ENCODE results near the gene USB1. TPM values are rescaled to one million over a fixed set of nuclear protein-coding genes. Genes with fewer than 3 reads are reported as not detected.

The USB1 gene
- total and polyA plus RNA-seq, 7 experiments from 2014 or later: 26.8 to 50.8 (median 28.9) TPM

- H3K4me3 ChIP-seq (ENCODE audit: low read length): no peak overlapping the region
- POLR2A ChIA-PET: no interaction called here
- H3K27ac Mint-ChIP-seq: no peak overlapping the region
- no peak overlapping the region for H3K4me3 Mint-ChIP-seq
- peaks cover 0 to 2% (median 0%) of the 10 kb centered on the region in 7 donors for H3K4me1 Mint-ChIP-seq
- H3K9me3 ChIP-seq (ENCODE audit: control insufficient read depth in 2 of 3, low read length in 3 of 3): no peaks in the 10 kb centered on the region
- H3K27me3 ChIP-seq (ENCODE audit: control insufficient read depth in 2 of 2, insufficient read depth in 2 of 2, low read length in 2 of 2): no peaks in the 10 kb centered on the region
- H3K27ac ChIP-seq (ENCODE audit: low read depth, low read length): no peak overlapping the region
- no peaks in the 10 kb centered on the region for H3K4me1 ChIP-seq (ENCODE audit: control insufficient read depth in 2 of 2, insufficient read depth in 2 of 2, low read length in 2 of 2)
- peaks cover 0 to 4% (median 0%) of the 10 kb centered on the region in 11 donors for H3K9me3 Mint-ChIP-seq
- no peaks in the 10 kb centered on the region for H3K27me3 Mint-ChIP-seq
- CTCF ChIA-PET: no interaction called here
- intact Hi-C loops (cut with micrococcal nuclease): no loop called here
- no peak for DNase-seq
- no peaks in the 10 kb centered on the region for H3K36me3 ChIP-seq (ENCODE audit: control insufficient read depth in 2 of 3, insufficient read depth in 3 of 3, low read length in 3 of 3)
- ATAC-seq: no peak
- H3K36me3 Mint-ChIP-seq: no peaks in the 10 kb centered on the region
These were observed 69.4 kb downstream of the USB1 start for GRCh38 chr16:58070585-58070984.

Other genes starting within 250 kb of the USB1 start
- 1 to 10 TPM in 2 of 5 experiments, under 1 TPM in 2, not detected in 1; 0.73 to 9.2 (median 1.6) TPM for gene KIFC3, start 198.9 kb upstream of the USB1 start, total RNA-seq
- gene KIFC3, start 198.9 kb upstream of the USB1 start, polyA plus RNA-seq: not detected
- gene CNGB1, start 30.3 kb upstream of the USB1 start, total RNA-seq: not detected
- not detected for gene CNGB1, start 30.3 kb upstream of the USB1 start, polyA plus RNA-seq
- gene ZNF319, start 735 bp upstream of the USB1 start, total RNA-seq: 10 to 100 TPM; 11.2 to 20.8 (median 17.3) TPM
- 10 to 100 TPM in 1 of 2 donors, 1 to 10 TPM in 1; 4.4 to 11.8 TPM for gene ZNF319, start 735 bp upstream of the USB1 start, polyA plus RNA-seq
- under 1 TPM; 0.20 to 0.85 (median 0.69) TPM for gene MMP15, start 24.3 kb downstream of the USB1 start, total RNA-seq
- gene MMP15, start 24.3 kb downstream of the USB1 start, polyA plus RNA-seq: under 1 TPM in 1 of 2 donors, not detected in 1; 0.06 TPM
- gene CFAP20, start 128.0 kb downstream of the USB1 start, total RNA-seq: 100 to 1,000 TPM in 2 of 5 experiments, 10 to 100 TPM in 3; 28.2 to 165 (median 40.7) TPM
- gene CFAP20, start 128.0 kb downstream of the USB1 start, polyA plus RNA-seq: 10 to 100 TPM; 30.3 to 39.1 TPM
- 10 to 100 TPM; 46.5 to 70.0 (median 67.9) TPM for gene CSNK2A2, start 196.7 kb downstream of the USB1 start, total RNA-seq
- gene CSNK2A2, start 196.7 kb downstream of the USB1 start, polyA plus RNA-seq: 10 to 100 TPM; 11.0 to 12.9 TPM

Measured in naive thymus-derived CD4-positive, alpha-beta T cell (primary cell).